Adrenal gland (tissue), 12 donors: ENCODE measurements around the gene CPA3. TPM values are rescaled to one million over a fixed set of nuclear protein-coding genes. Genes with fewer than 3 reads are reported as not detected.

ENCODE experiments used
- DNase-seq, 7 donors: peaks; one replicate each; pipeline ENCODE4 v3.0.0-alpha.2; 2019 to 2020
- H3K27ac ChIP-seq, 5 donors: fragments of 200-600 bp; sonication (generic) in 4 of 5; 1 replicate in 3 of 5; 2 replicates in 2 of 5; pipeline versions ENCODE4 v1.5.1 to v1.8.0; 2016 to 2020; ENCODE audit warnings: mild to moderate bottlenecking in 1 of 5
- H3K27me3 ChIP-seq: fragments of 200-600 bp; 2 replicates; pipeline ENCODE4 v1.8.0; 2021
- H3K36me3 ChIP-seq, 2 donors: fragments of 200-600 bp; replicated peaks in 1 of 2; 1 replicate in 1 of 2; 2 replicates in 1 of 2; pipeline versions ENCODE4 v1.5.1 to v1.8.0; 2018 to 2022
- H3K4me1 ChIP-seq, 2 donors: fragments of 200-600 bp; replicated peaks in 1 of 2; 1 replicate in 1 of 2; 2 replicates in 1 of 2; pipeline versions ENCODE4 v1.5.1 to v1.8.0; 2018 to 2021
- H3K4me3 ChIP-seq, 4 donors: fragments of 200-600 bp; sonication (generic) in 3 of 4; one replicate each; pipeline ENCODE4 v1.5.1; 2016 to 2018
- H3K9me3 ChIP-seq, 3 donors: fragments of 200-600 bp; sonication (generic) in 1 of 3; replicated peaks in 1 of 3; 1 replicate in 2 of 3; 2 replicates in 1 of 3; pipeline versions ENCODE4 v1.5.1 to v1.8.0; 2016 to 2021
- CTCF ChIP-seq, 6 experiments: fragments of 450-650 bp in 4 of 6; fragments of 200-600 bp in 2 of 6; sonication (generic) in 1 of 6; IDR thresholded peaks; 1 replicate in 5 of 6; 2 replicates in 1 of 6; pipeline versions ENCODE4 v1.5.1 to v1.8.0; 2016 to 2021; ENCODE audit warnings: antibody characterized with exemption in 6 of 6, mild to moderate bottlenecking in 2 of 6, moderate library complexity in 1 of 6
- POLR2A ChIP-seq, 2 donors: fragments of 450-650 bp; IDR thresholded peaks; one replicate each; pipeline ENCODE4 v1.6.1; 2017; ENCODE audit warnings: antibody characterized with exemption in 2 of 2, mild to moderate bottlenecking in 2 of 2, moderate library complexity in 1 of 2
- WGBS, 4 donors: extraction: QIAGEN DNeasy Blood & Tissue Kit in 2 of 4; methylation state at CpG; one replicate each; pipeline versions ENCODE4 v1.1.5 to v1.1.7; 2013 to 2017; 5-methylcytosine and 5-hydroxymethylcytosine counted together
- intact Hi-C, 2 donors: fragments of 100-400 bp; cut with DNase I; formaldehyde crosslinking; loops; one replicate each; pipeline versions ENCODE4 v1.14.1 to v1.15.0; 2022 to 2023
- polyA plus RNA-seq, 3 donors: library from polyadenylated mRNA; stranded (reverse); fragments of 200-250 nt in 2 of 3; fragments of 350-450 nt in 1 of 3; fragmentation: Illumina TruSeq in 1 of 3; extraction: RNeasy Lipid Tissue Mini Kit (QIAGEN cat#74804) in 1 of 3; gene quantifications; one replicate each; pipeline ENCODE4 v1.2.3, GENCODE V29; 2013 to 2014
- total RNA-seq, 9 donors: library from RNA; depleted of rRNA in 4 of 9; stranded (reverse); fragments of >200 nt in 4 of 9; fragments of 120-200 nt in 1 of 9; fragmentation: NEBNext Ultra II Directional in 1 of 9; extraction: Animal tissue kit (Norgen Biotek cat#: 25700) in 1 of 9; gene quantifications; one replicate each; pipeline versions ENCODE4 v1.1.0 to v1.2.4, GENCODE V29; 2013 to 2023
- donor health status: healthy with polysubstance abuse.
- donor health status: Bipolar disorder and iron deficiency.
- donor health status: DM: yes; HTN: yes; CAD: no.
- donor health status: DM: no; HTN: no; CAD: no.
- donor health status: DM: no; HTN: no; CAD: no.
- donor health status: DM: yes; HTN: yes; CAD: no.

The CPA3 gene
- total and polyA plus RNA-seq, 12 donors = 0.39 to 4.1 (median 0.78) TPM; not detected in 3

DNA sequence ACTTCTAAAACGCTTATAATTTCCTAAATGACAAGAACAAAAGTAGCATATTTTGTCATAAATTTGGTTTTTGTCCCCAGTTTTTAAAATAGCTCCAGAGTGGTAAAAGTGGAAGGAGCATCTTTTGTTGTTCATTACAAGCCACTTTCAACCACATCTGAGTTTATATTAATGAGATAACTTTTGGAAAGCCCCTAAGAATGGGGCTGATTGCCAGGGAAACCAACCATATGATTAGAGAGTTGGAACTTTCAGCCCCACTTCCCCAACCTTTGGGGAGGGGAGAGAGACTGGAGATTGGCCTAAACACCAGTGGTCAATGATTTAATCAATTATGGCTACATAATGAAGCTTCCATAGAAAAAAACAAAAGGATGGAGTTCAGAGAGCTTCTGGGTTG is 57.4 kb downstream of the CPA3 start:
- TF ChIP-seq POLR2A (IDR thresholded peaks at IDR 0.05) = no peak
- no peak for TF ChIP-seq CTCF (IDR thresholded peaks at IDR 0.05)
- no peak for DNase-seq
- Histone ChIP-seq H3K27ac (no peak overlapping the region), H3K4me1 (no peaks in the 10 kb centered on the region), H3K9me3 (no peaks in the 10 kb centered on the region), H3K4me3 (no peak overlapping the region), H3K27me3 (no peaks in the 10 kb centered on the region), H3K36me3 (no peaks in the 10 kb centered on the region)
- intact Hi-C loops = no loop called here
- 63 to 85% (median 80%) methylated on average over 1 of the region's 1 CpG for whole genome bisulfite sequencing, 4 donors

DNA sequence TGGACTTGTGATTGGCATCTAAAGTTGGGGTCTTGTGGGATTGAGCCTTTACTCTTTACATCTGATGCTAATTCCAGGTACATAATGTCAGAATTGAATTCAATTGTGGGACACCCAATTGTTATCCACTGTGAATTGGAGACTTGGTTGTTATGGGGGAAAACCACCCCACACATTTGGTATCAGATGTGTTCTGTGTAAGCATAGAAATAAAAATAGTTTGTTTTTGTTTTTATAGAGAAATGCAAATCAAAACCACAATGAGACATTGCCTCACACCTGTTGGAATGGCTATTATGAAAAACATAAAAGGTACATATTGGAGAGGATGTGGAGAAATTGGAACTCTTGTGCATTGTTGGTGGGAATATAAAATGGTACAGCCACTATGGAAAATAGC is 58.5 kb downstream of the CPA3 start:
- TF ChIP-seq POLR2A (IDR thresholded peaks at IDR 0.05) (no peak), CTCF (IDR thresholded peaks at IDR 0.05) (no peak)
- Histone ChIP-seq H3K27ac (no peak overlapping the region), H3K27me3 (no peaks in the 10 kb centered on the region), H3K9me3 (no peaks in the 10 kb centered on the region), H3K4me3 (no peak overlapping the region), H3K36me3 (no peaks in the 10 kb centered on the region), H3K4me1 (no peaks in the 10 kb centered on the region)
- intact Hi-C loops = no loop called here
- DNase-seq = no peak

DNA sequence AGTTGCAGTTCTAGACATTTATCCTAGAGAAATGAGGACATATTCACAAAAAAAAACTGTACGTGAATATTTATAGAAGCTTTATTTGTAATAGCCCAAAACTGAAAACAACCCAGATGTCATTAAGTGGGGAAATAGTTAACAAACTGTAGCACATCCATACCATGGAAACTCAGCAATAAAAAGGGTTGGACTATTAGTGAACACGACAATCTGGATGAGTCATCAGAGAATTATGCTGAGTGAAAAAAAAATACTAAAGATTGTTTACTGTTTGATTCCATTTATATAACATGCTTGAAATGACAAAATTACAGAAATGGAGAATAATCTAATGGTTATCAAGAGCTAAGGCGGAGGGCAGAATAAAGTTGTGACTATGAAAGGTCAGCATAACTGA is 59.5 kb downstream of the CPA3 start:
- Histone ChIP-seq H3K9me3 (no peaks in the 10 kb centered on the region), H3K27me3 (no peaks in the 10 kb centered on the region), H3K36me3 (no peaks in the 10 kb centered on the region), H3K4me3 (no peak overlapping the region), H3K4me1 (no peaks in the 10 kb centered on the region), H3K27ac (no peak overlapping the region)
- intact Hi-C loops = no loop called here
- TF ChIP-seq CTCF (IDR thresholded peaks at IDR 0.05) = no peak
- no peak for DNase-seq
- 54 to 58% (median 57%) methylated on average over 3 of the region's 3 CpGs for WGBS, 4 donors

DNA sequence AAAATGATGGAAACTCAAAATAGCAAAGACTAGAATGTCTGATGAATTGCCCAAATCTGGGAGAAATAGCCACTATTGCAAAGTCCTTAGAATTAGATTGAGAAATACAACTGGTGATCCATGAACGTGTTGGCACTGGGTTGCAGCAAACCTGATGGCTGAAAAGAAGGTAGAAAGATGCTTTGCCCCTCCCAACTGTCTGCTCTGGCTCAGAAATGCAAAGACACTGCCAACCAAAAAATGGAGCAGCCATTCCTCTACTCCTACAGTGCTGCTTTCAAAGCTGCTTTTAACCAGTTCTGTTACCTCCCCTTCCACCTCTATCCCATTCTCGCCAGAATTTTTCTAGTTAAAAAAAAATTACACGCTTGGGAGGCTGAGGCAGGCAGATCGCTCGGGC is 60.7 kb downstream of the CPA3 start:
- intact Hi-C loops = no loop called here
- H3K27ac ChIP-seq = no peak overlapping the region
- WGBS, 4 donors = 82 to 87% (median 84%) methylated on average over 5 of the region's 5 CpGs
- H3K4me3 ChIP-seq = no peak overlapping the region
- no peak for TF ChIP-seq CTCF (IDR thresholded peaks at IDR 0.05)
- no peak for TF ChIP-seq POLR2A (IDR thresholded peaks at IDR 0.05)
- no peaks in the 10 kb centered on the region for H3K9me3 ChIP-seq
- H3K36me3 ChIP-seq = no peaks in the 10 kb centered on the region
- H3K4me1 ChIP-seq = no peaks in the 10 kb centered on the region
- H3K27me3 ChIP-seq = no peaks in the 10 kb centered on the region
- no peak for DNase-seq
